Neural progenitor cell (in vitro differentiated cells): ENCODE results near the gene SPATA24.

ENCODE experiments used
- CTCF ChIP-seq: fragments of 200-600 bp; sonication (generic); IDR thresholded peaks from 2 replicates; pipeline ENCODE4 v1.5.1; 2017; ENCODE audit warnings: antibody characterized with exemption, mild to moderate bottlenecking
- EZH2 ChIP-seq: fragments of 200-600 bp; sonication (generic); IDR thresholded peaks from 2 replicates; pipeline ENCODE4 v1.6.1; 2017; ENCODE audit warnings: antibody characterized with exemption, mild to moderate bottlenecking, moderate library complexity

- TF ChIP-seq CTCF (no peak), EZH2 (no peak)
Measured at GRCh38 chr5:139408191-139408590, 4.3 kb upstream of the SPATA24 start.
